SU-DHL-6 (cell line): ENCODE measurements around the gene TAS2R20.

ENCODE experiments used
- EZH2phosphoT487 ChIP-seq: fragments of 200-600 bp; sonication (generic), shearing (Covaris generic); conservative IDR thresholded peaks from 2 replicates; pipeline ENCODE4 v1.6.1; 2018; ENCODE audit warnings: mild to moderate bottlenecking, antibody characterized with exemption, low read length, moderate library complexity, mixed read lengths
- TF ChIP-seq, protein P1 (sequence below): fragments of 200-600 bp; sonication (generic); IDR thresholded peaks from one replicate; pipeline ENCODE4 v1.5.1; 2017; ENCODE audit warnings: antibody characterized with exemption, mild to moderate bottlenecking, low read length, moderate library complexity; ENCODE audit not compliant: insufficient read depth, poor library complexity, severe bottlenecking

DNA sequence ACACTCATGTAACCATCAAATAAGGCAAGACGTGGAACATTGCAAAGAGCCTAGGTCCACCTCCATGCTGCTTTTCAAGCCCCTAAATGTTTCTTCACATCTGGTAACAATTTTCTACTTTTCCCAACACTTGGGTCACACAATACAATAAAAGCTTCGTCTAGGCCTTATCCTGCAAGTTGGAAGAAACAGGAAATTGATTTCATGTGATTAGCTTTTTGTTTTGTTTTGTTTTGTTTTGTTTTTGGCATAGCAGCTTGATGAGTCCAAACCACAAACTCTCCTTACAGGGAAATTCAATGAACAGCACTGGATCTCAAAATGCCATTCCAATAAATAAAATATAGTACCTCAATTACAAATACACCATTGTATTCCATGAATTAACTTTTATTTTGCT is 30.7 kb downstream of the TAS2R20 start:
- TF ChIP-seq, protein P1, sequence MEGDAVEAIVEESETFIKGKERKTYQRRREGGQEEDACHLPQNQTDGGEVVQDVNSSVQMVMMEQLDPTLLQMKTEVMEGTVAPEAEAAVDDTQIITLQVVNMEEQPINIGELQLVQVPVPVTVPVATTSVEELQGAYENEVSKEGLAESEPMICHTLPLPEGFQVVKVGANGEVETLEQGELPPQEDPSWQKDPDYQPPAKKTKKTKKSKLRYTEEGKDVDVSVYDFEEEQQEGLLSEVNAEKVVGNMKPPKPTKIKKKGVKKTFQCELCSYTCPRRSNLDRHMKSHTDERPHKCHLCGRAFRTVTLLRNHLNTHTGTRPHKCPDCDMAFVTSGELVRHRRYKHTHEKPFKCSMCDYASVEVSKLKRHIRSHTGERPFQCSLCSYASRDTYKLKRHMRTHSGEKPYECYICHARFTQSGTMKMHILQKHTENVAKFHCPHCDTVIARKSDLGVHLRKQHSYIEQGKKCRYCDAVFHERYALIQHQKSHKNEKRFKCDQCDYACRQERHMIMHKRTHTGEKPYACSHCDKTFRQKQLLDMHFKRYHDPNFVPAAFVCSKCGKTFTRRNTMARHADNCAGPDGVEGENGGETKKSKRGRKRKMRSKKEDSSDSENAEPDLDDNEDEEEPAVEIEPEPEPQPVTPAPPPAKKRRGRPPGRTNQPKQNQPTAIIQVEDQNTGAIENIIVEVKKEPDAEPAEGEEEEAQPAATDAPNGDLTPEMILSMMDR = no peak
- TF ChIP-seq EZH2phosphoT487 = no peak
